GM18505 (cell line): ENCODE results near the gene C15orf39.
"Not testable (repeated sequence)": the region's sequence is repeated elsewhere in the genome, so short reads cannot be mapped to it uniquely, and the experiment has no call there.

Source experiments
- ATAC-seq: cut with Tn5 transposase; IDR thresholded peaks from one replicate; pipeline ENCODE4 v1.9.1; 2021; ENCODE audit not compliant: unreplicated experiment
- POLR2A ChIP-seq: IDR thresholded peaks from 4 replicates; pipeline ENCODE4 v1.6.1; 2011; ENCODE audit warnings: borderline replicate concordance; ENCODE audit not compliant: insufficient read depth, insufficient read length; ENCODE audit errors: extremely low read depth

Gene C15orf39

GRCh38 chr15:75207618-75208500 is 6.2 kb downstream of the C15orf39 start:
- ATAC-seq, result no peak
- TF ChIP-seq POLR2A, result peak; percentile 34

- no peak for TF ChIP-seq POLR2A
- ATAC-seq, result no peak
Measured at GRCh38 chr15:75208501-75209288, 7.0 kb downstream of the C15orf39 start.

- ATAC-seq, result no peak
- no peak for TF ChIP-seq POLR2A
Measured at GRCh38 chr15:75209289-75209676, 7.6 kb downstream of the C15orf39 start.

- peak; percentile 29 for TF ChIP-seq POLR2A
- no peak for ATAC-seq
Measured at GRCh38 chr15:75210811-75211230, 9.1 kb downstream of the C15orf39 start.

GRCh38 chr15:75211436-75212199 is 9.9 kb downstream of the C15orf39 start:
- TF ChIP-seq POLR2A, result peak; percentile 44
- ATAC-seq, result no peak

GRCh38 chr15:75212200-75212858 is 10.6 kb downstream of the C15orf39 start:
- TF ChIP-seq POLR2A, result no peak
- no peak for ATAC-seq

- ATAC-seq, result no peak
- TF ChIP-seq POLR2A, result no peak
Measured at GRCh38 chr15:75213212-75213767, 11.6 kb downstream of the C15orf39 start.

- peak; percentile 65 for TF ChIP-seq POLR2A
- ATAC-seq, result no peak
Measured at GRCh38 chr15:75213768-75214221, 12.1 kb downstream of the C15orf39 start.

- TF ChIP-seq POLR2A, result peak; percentile 25
- no peak for ATAC-seq
Measured at GRCh38 chr15:75214293-75215096, 12.8 kb downstream of the C15orf39 start.

- ATAC-seq, result no peak
Measured at GRCh38 chr15:75215107-75216004, 13.7 kb downstream of the C15orf39 start.

GRCh38 chr15:75217012-75217411 is 15.3 kb downstream of the C15orf39 start:
- no peak for ATAC-seq

More at GRCh38 chr15:75215107-75216004, 13.7 kb downstream of the C15orf39 start:
- peak; percentile 56 for TF ChIP-seq POLR2A

GRCh38 chr15:75217574-75217973 is 15.9 kb downstream of the C15orf39 start:
- ATAC-seq, result not testable (repeated sequence)

More at GRCh38 chr15:75217012-75217411, 15.3 kb downstream of the C15orf39 start:
- no peak for TF ChIP-seq POLR2A

- not testable (repeated sequence) for ATAC-seq
Measured at GRCh38 chr15:75219507-75219929, 17.8 kb downstream of the C15orf39 start.
